Adrenal gland (tissue), 12 donors: ENCODE results near the gene NAPA. TPM values are rescaled to one million over a fixed set of nuclear protein-coding genes. Genes with fewer than 3 reads are reported as not detected.

Source experiments
- DNase-seq, 7 donors: peaks; one replicate each; pipeline ENCODE4 v3.0.0-alpha.2; 2019 to 2020
- H3K27ac ChIP-seq, 5 donors: fragments of 200-600 bp; sonication (generic) in 4 of 5; 1 replicate in 3 of 5; 2 replicates in 2 of 5; pipeline versions ENCODE4 v1.5.1 to v1.8.0; 2016 to 2020; ENCODE audit warnings: mild to moderate bottlenecking in 1 of 5
- H3K27me3 ChIP-seq: fragments of 200-600 bp; 2 replicates; pipeline ENCODE4 v1.8.0; 2021
- H3K36me3 ChIP-seq, 2 donors: fragments of 200-600 bp; replicated peaks in 1 of 2; 1 replicate in 1 of 2; 2 replicates in 1 of 2; pipeline versions ENCODE4 v1.5.1 to v1.8.0; 2018 to 2022
- H3K4me1 ChIP-seq, 2 donors: fragments of 200-600 bp; replicated peaks in 1 of 2; 1 replicate in 1 of 2; 2 replicates in 1 of 2; pipeline versions ENCODE4 v1.5.1 to v1.8.0; 2018 to 2021
- H3K4me3 ChIP-seq, 4 donors: fragments of 200-600 bp; sonication (generic) in 3 of 4; one replicate each; pipeline ENCODE4 v1.5.1; 2016 to 2018
- H3K9me3 ChIP-seq, 3 donors: fragments of 200-600 bp; sonication (generic) in 1 of 3; replicated peaks in 1 of 3; 1 replicate in 2 of 3; 2 replicates in 1 of 3; pipeline versions ENCODE4 v1.5.1 to v1.8.0; 2016 to 2021
- POLR2A ChIP-seq, 2 donors: fragments of 450-650 bp; IDR thresholded peaks; one replicate each; pipeline ENCODE4 v1.6.1; 2017; ENCODE audit warnings: antibody characterized with exemption in 2 of 2, mild to moderate bottlenecking in 2 of 2, moderate library complexity in 1 of 2
- WGBS, 4 donors: extraction: QIAGEN DNeasy Blood & Tissue Kit in 2 of 4; methylation state at CpG; one replicate each; pipeline versions ENCODE4 v1.1.5 to v1.1.7; 2013 to 2017; 5-methylcytosine and 5-hydroxymethylcytosine counted together
- intact Hi-C, 2 donors: fragments of 100-400 bp; cut with DNase I; formaldehyde crosslinking; loops; one replicate each; pipeline versions ENCODE4 v1.14.1 to v1.15.0; 2022 to 2023
- polyA plus RNA-seq, 3 donors: library from polyadenylated mRNA; stranded (reverse); fragments of 200-250 nt in 2 of 3; fragments of 350-450 nt in 1 of 3; fragmentation: Illumina TruSeq in 1 of 3; extraction: RNeasy Lipid Tissue Mini Kit (QIAGEN cat#74804) in 1 of 3; gene quantifications; one replicate each; pipeline ENCODE4 v1.2.3, GENCODE V29; 2013 to 2014
- total RNA-seq, 9 donors: library from RNA; depleted of rRNA in 4 of 9; stranded (reverse); fragments of >200 nt in 4 of 9; fragments of 120-200 nt in 1 of 9; fragmentation: NEBNext Ultra II Directional in 1 of 9; extraction: Animal tissue kit (Norgen Biotek cat#: 25700) in 1 of 9; gene quantifications; one replicate each; pipeline versions ENCODE4 v1.1.0 to v1.2.4, GENCODE V29; 2013 to 2023
- TF ChIP-seq, protein P1 (sequence below), 6 experiments: fragments of 450-650 bp in 4 of 6; fragments of 200-600 bp in 2 of 6; sonication (generic) in 1 of 6; IDR thresholded peaks; 1 replicate in 5 of 6; 2 replicates in 1 of 6; pipeline versions ENCODE4 v1.5.1 to v1.8.0; 2016 to 2021; ENCODE audit warnings: antibody characterized with exemption in 6 of 6, mild to moderate bottlenecking in 2 of 6, moderate library complexity in 1 of 6
- donor health status: healthy with polysubstance abuse.
- donor health status: Bipolar disorder and iron deficiency.
- donor health status: DM: yes; HTN: yes; CAD: no.
- donor health status: DM: no; HTN: no; CAD: no.
- donor health status: DM: no; HTN: no; CAD: no.
- donor health status: DM: yes; HTN: yes; CAD: no.

Gene NAPA
- total and polyA plus RNA-seq, 12 donors: 122 to 481 (median 254) TPM

DNA sequence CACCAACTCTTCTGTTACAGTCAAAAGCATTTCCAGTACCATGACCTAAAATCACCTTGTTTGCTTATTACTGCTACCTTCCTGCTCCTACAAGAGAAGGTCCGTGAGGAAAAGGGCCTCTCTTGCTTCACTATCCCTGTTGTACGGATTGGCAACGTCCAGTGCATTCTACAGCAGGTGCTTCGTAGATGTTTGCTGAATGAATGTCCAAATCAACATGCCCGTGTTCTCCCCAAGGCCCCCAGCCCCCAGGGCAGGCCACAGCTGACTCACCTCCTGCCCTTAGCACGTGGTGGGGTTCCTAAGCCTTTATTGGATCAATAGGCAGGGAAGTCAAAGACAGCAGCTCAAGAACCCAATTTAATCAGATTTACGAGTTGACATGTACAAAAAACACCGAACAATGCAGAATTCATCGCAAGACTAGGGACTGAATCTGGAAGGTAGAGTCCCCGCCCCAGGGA lies 5.5 kb upstream of the NAPA start:
- intact Hi-C loops: loop anchor here in 1 of 2 donors (5.0 kb wide), 1 partner anchor 83 kb away; no protein-coding TSS in a partner anchor
- no peaks in the 10 kb centered on the region for H3K27me3 ChIP-seq
- 86 to 91% (median 88%) methylated on average over 10 of the region's 10 CpGs for WGBS, 4 donors

DNA sequence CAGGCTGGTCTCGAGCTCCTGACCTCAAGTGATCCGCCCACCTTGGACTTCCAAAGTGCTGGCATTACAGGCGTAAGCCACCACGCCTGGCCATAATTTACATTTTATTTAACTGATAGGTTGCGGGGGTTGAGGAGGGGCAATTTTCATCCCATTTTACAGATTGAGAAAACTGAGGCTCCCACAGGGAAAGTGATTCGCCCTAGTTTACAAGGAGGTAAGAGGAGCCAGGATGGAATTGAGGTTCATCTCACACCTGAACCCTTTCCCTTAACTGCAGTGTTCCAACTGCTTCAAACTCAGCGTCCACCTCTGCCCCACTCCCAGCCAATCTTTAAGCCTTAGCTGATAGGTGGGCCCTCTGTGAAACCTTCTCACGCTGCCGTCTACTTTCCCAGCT lies 4.0 kb upstream of the NAPA start:
- DNase-seq: no peak
- Histone ChIP-seq H3K4me3 (no peak overlapping the region), H3K27ac (no peak overlapping the region), H3K36me3 (no peaks in the 10 kb centered on the region), H3K27me3 (no peaks in the 10 kb centered on the region), H3K4me1 (peaks cover 0 to 8% of the 10 kb centered on the region in 2 donors), H3K9me3 (no peaks in the 10 kb centered on the region)
- 82 to 89% (median 84%) methylated on average over 8 to 9 of the region's 9 CpGs for WGBS, 4 donors
- no peak for TF ChIP-seq POLR2A (IDR thresholded peaks at IDR 0.05)
- TF ChIP-seq, protein P1, sequence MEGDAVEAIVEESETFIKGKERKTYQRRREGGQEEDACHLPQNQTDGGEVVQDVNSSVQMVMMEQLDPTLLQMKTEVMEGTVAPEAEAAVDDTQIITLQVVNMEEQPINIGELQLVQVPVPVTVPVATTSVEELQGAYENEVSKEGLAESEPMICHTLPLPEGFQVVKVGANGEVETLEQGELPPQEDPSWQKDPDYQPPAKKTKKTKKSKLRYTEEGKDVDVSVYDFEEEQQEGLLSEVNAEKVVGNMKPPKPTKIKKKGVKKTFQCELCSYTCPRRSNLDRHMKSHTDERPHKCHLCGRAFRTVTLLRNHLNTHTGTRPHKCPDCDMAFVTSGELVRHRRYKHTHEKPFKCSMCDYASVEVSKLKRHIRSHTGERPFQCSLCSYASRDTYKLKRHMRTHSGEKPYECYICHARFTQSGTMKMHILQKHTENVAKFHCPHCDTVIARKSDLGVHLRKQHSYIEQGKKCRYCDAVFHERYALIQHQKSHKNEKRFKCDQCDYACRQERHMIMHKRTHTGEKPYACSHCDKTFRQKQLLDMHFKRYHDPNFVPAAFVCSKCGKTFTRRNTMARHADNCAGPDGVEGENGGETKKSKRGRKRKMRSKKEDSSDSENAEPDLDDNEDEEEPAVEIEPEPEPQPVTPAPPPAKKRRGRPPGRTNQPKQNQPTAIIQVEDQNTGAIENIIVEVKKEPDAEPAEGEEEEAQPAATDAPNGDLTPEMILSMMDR (IDR thresholded peaks at IDR 0.05): no peak
- intact Hi-C loops: loop anchor here in 1 of 2 donors (5.0 to 10.0 kb wide), 2 partner anchors 82 to 176 kb away; no protein-coding TSS in a partner anchor

More for the DNA sequence above, 5.5 kb upstream of the NAPA start:
- H3K27ac ChIP-seq: no peak overlapping the region
- H3K4me3 ChIP-seq: no peak overlapping the region
- peaks cover 0 to 4% of the 10 kb centered on the region in 2 donors for H3K4me1 ChIP-seq
- no peaks in the 10 kb centered on the region for H3K9me3 ChIP-seq
- H3K36me3 ChIP-seq: no peaks in the 10 kb centered on the region
- TF ChIP-seq POLR2A (IDR thresholded peaks at IDR 0.05): no peak
- TF ChIP-seq, protein P1 (IDR thresholded peaks at IDR 0.05): no peak
- DNase-seq: no peak

DNA sequence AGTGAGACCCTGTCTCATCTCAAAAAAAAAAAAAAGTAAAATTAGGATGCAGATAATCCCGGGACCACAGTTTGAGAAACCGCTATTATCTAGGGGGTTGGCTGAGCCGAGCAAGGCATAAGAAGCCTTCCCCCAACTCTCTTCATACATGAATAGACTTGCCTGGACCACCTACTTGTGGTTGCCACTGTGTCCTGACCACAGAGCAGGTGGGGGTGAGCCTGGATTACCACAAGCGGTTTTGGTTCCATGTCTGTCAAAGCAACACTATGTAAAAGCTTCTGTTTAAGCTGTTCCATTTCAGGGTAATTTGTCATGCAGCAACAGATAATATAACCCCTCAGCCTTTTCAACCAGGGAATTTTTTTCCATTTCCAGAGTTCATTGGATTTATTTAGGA lies 3.3 kb upstream of the NAPA start:
- H3K9me3 ChIP-seq: no peaks in the 10 kb centered on the region
- WGBS, 4 donors: 65 to 75% (median 72%) methylated on average over 4 of the region's 4 CpGs
- H3K36me3 ChIP-seq: no peaks in the 10 kb centered on the region
- no peak for DNase-seq
- TF ChIP-seq POLR2A (IDR thresholded peaks at IDR 0.05): no peak
- no peak overlapping the region for H3K4me3 ChIP-seq
- intact Hi-C loops: loop anchor here in 1 of 2 donors (5.0 to 10.0 kb wide), 2 partner anchors 81 to 177 kb away; no protein-coding TSS in a partner anchor
- H3K27me3 ChIP-seq: no peaks in the 10 kb centered on the region
- no peak overlapping the region for H3K27ac ChIP-seq
- H3K4me1 ChIP-seq: peaks cover 6 to 14% of the 10 kb centered on the region in 2 donors

DNA sequence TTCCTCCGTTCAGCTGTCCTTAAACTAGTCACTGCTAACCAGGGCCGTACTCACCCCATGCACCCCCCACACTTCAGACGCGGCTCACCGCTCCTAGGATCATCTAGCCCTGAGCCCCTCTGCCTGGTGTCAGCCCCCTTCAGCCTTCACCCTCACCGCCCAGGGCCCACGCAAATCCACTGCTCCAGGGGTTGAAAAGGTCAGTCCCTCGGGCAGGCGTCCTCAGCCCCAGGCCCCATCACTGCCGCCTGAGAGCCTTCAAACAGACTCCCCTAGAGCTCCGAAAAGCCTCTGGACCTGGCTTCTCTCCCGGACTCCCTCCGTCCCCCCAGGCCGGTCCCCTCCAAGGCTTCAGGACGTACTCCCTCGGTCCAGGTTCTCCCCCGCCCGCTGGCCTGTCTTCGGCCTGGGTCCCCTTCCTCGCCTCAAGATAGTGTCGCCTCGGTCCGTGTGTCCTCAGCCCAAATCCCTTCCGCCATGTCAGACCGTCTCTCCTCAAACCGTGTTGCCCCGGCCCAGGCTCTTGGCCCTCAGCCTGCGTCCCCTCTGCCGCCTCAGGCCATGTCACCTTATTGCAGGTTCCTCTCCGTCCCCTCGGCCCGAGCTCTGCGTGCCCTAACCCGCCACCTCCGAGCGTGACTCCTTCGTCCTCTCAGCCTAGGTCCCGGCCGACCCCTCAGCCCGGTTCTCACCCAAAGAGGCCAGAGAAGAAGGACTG lies 553 bp downstream of the NAPA start:
- TF ChIP-seq POLR2A (IDR thresholded peaks at IDR 0.05): no peak
- TF ChIP-seq, protein P1 (IDR thresholded peaks at IDR 0.05): peak in 1 of 6 experiments; percentile 8
- DNase-seq: peak in 3 of 7 donors; percentile 38 to 58 (median 48)
- Histone ChIP-seq H3K4me1 (peaks cover 44 to 52% of the 10 kb centered on the region in 2 donors), H3K9me3 (no peaks in the 10 kb centered on the region), H3K36me3 (no peaks in the 10 kb centered on the region), H3K4me3 (peak overlapping the region; percentile 69 to 98 (median 86)), H3K27me3 (no peaks in the 10 kb centered on the region), H3K27ac (peak overlapping the region; percentile 96 to 100 (median 99))
- intact Hi-C loops: loop anchor here in 1 of 2 donors (10.0 kb wide), 1 partner anchor 180 kb away; no protein-coding TSS in a partner anchor
- 1 to 3% (median 2%) methylated on average over 18 to 40 of the region's 40 CpGs for WGBS, 4 donors
